NCI-H748 (cell line): ENCODE results near the gene PHF11.
A peak's percentile ranks its signal among the peaks of the same experiment; 100 is the strongest.
"Not testable (repeated sequence)": the region's sequence is repeated elsewhere in the genome, so short reads cannot be mapped to it uniquely, and the experiment has no call there.

Experiments used
- DNase-seq: peaks from one replicate; lab custom pipeline; 2025; ENCODE audit not compliant: unreplicated experiment; lab: John Stamatoyannopoulos, UW

The PHF11 gene

GRCh38 chr13:49495783-49496762 lies at the start of gene PHF11:
PHF11 (plus strand) TSS chr13:49495953; CDS start chr13:49496002, 49 bp downstream.
- peak; percentile 75 for DNase-seq

GRCh38 chr13:49446473-49446872 lies 49.3 kb upstream of the PHF11 start:
- DNase-seq: no peak

- no peak for DNase-seq
Measured at GRCh38 chr13:49448753-49449152, 47.0 kb upstream of the PHF11 start.

GRCh38 chr13:49450105-49450819 lies 45.5 kb upstream of the PHF11 start:
- no peak for DNase-seq

- no peak for DNase-seq
Measured at GRCh38 chr13:49452725-49453457, 42.9 kb upstream of the PHF11 start.

GRCh38 chr13:49453465-49453864 lies 42.3 kb upstream of the PHF11 start:
- DNase-seq: no peak

GRCh38 chr13:49454388-49455006 lies 41.3 kb upstream of the PHF11 start:
- DNase-seq: no peak

- no peak for DNase-seq
Measured at GRCh38 chr13:49455007-49455398, 40.8 kb upstream of the PHF11 start.

GRCh38 chr13:49456156-49456555 lies 39.6 kb upstream of the PHF11 start:
- no peak for DNase-seq

GRCh38 chr13:49457221-49457620 lies 38.5 kb upstream of the PHF11 start:
- no peak for DNase-seq

GRCh38 chr13:49459580-49459979 lies 36.2 kb upstream of the PHF11 start:
- DNase-seq: no peak

GRCh38 chr13:49464085-49464484 lies 31.7 kb upstream of the PHF11 start:
- DNase-seq: no peak

- no peak for DNase-seq
Measured at GRCh38 chr13:49464621-49465325, 31.0 kb upstream of the PHF11 start.

GRCh38 chr13:49466292-49466838 lies 29.4 kb upstream of the PHF11 start:
- DNase-seq: no peak

- DNase-seq: no peak
Measured at GRCh38 chr13:49472186-49472585, 23.6 kb upstream of the PHF11 start.

GRCh38 chr13:49476529-49476928 lies 19.2 kb upstream of the PHF11 start:
- DNase-seq: no peak

GRCh38 chr13:49481788-49482187 lies 14.0 kb upstream of the PHF11 start:
- no peak for DNase-seq

GRCh38 chr13:49488563-49488962 lies 7.2 kb upstream of the PHF11 start:
- DNase-seq: no peak

- no peak for DNase-seq
Measured at GRCh38 chr13:49494645-49495044, 1.1 kb upstream of the PHF11 start.

GRCh38 chr13:49496837-49497236 lies 1.1 kb downstream of the PHF11 start:
- DNase-seq: not testable (repeated sequence)
